H1 (cell line): ENCODE measurements around the gene TRABD2B. TPM values are rescaled to one million over a fixed set of nuclear protein-coding genes. Genes with fewer than 3 reads are reported as not detected.

Source experiments
- CTCF ChIA-PET: fragments of 300-600 bp; sonication (Branson Sonifier 250); formaldehyde crosslinking; loops from one replicate; lab custom pipeline; 2021; ENCODE audit not compliant: partially characterized antibody; lab: Charles Lee
- POLR2A ChIA-PET: fragments of 300-600 bp; sonication (Branson Sonifier 250); formaldehyde crosslinking; loops from one replicate; lab custom pipeline; 2021; ENCODE audit warnings: inconsistent platforms; ENCODE audit not compliant: partially characterized antibody; lab: Charles Lee
- DNase-seq, 2 experiments: peaks; one replicate each; pipeline versions ENCODE4 v3.0.0 to v3.0.0-alpha.2; 2010 to 2022; ENCODE audit warnings: low spot score in 2 of 2, low read depth in 1 of 2, mixed read lengths in 1 of 2
- FAIRE-seq: peaks from 2 replicates; lab custom pipeline; 2011; peaks lifted over from hg19 to GRCh38; lab: Jason Lieb, UNC
- H2AFZ ChIP-seq: 2 replicates; pipeline ENCODE4 v1.8.1; 2012; ENCODE audit warnings: low read length, inconsistent platforms
- H2AK5ac ChIP-seq: 2 replicates; pipeline ENCODE4 v1.6.1; 2013; ENCODE audit warnings: low read depth, low read length
- H2BK120ac ChIP-seq: replicated peaks from 2 replicates; pipeline ENCODE3; 2013; ENCODE audit warnings: low read depth, low read length, inconsistent platforms
- H2BK12ac ChIP-seq: 2 replicates; pipeline ENCODE4 v1.6.1; 2013; ENCODE audit warnings: low read depth, low read length
- H2BK15ac ChIP-seq: 2 replicates; pipeline ENCODE4 v1.6.1; 2013; ENCODE audit warnings: low read length
- H2BK20ac ChIP-seq: 2 replicates; pipeline ENCODE4 v1.6.1; 2013; ENCODE audit warnings: low read length
- H2BK5ac ChIP-seq: 2 replicates; pipeline ENCODE4 v1.6.1; 2013; ENCODE audit warnings: low read depth, low read length
- H3K14ac ChIP-seq: 2 replicates; pipeline ENCODE4 v1.6.1; 2013; ENCODE audit warnings: inconsistent platforms; ENCODE audit not compliant: insufficient read length
- H3K18ac ChIP-seq: 2 replicates; pipeline ENCODE4 v1.6.1; 2013; ENCODE audit warnings: low read length; ENCODE audit errors: extremely low read depth
- H3K23ac ChIP-seq: 2 replicates; pipeline ENCODE4 v1.6.1; 2013; ENCODE audit warnings: inconsistent platforms; ENCODE audit not compliant: insufficient read length
- H3K23me2 ChIP-seq: 2 replicates; pipeline ENCODE4 v1.6.1; 2013; ENCODE audit warnings: low read depth, low read length
- H3K27ac ChIP-seq: 2 replicates; pipeline ENCODE4 v1.6.1; 2011; ENCODE audit warnings: low read depth, low read length, inconsistent platforms
- H3K27me3 ChIP-seq, 4 experiments: replicated peaks in 1 of 4; 1 replicate in 1 of 4; 2 replicates in 3 of 4; pipeline versions ENCODE4 v1.6.1 to v1.8.1; 2011 to 2013; ENCODE audit warnings: low read length in 3 of 4, mild to moderate bottlenecking in 3 of 4, inconsistent platforms in 2 of 4, mixed read lengths in 2 of 4, moderate library complexity in 1 of 4; ENCODE audit not compliant: control insufficient read depth in 3 of 4, insufficient read depth in 3 of 4; ENCODE audit errors: extremely low read depth in 1 of 4
- H3K36me3 ChIP-seq, 4 experiments: 2 replicates each; pipeline versions ENCODE4 v1.6.1 to v1.8.1; 2011 to 2013; ENCODE audit warnings: mild to moderate bottlenecking in 4 of 4, low read length in 3 of 4, moderate library complexity in 2 of 4, control low read depth in 1 of 4, inconsistent platforms in 1 of 4; ENCODE audit not compliant: insufficient read depth in 4 of 4, control insufficient read depth in 2 of 4
- H3K4ac ChIP-seq: replicated peaks from 2 replicates; pipeline ENCODE3; 2013; ENCODE audit warnings: low read length, low read depth, mixed read lengths, inconsistent platforms; ENCODE audit not compliant: insufficient read length
- H3K4me1 ChIP-seq, 4 experiments: replicated peaks in 1 of 4; 1 replicate in 1 of 4; 2 replicates in 3 of 4; pipeline versions ENCODE4 v1.6.1 to v1.8.1; 2011 to 2013; ENCODE audit warnings: low read length in 3 of 4, inconsistent platforms in 2 of 4, mixed read lengths in 1 of 4; ENCODE audit not compliant: insufficient read depth in 4 of 4, control insufficient read depth in 3 of 4
- H3K4me2 ChIP-seq, 2 experiments: 2 replicates each; pipeline versions ENCODE4 v1.6.1 to v1.8.1; 2011 to 2013; ENCODE audit warnings: low read depth in 2 of 2, low read length in 2 of 2, control low read depth in 1 of 2, inconsistent platforms in 1 of 2, mild to moderate bottlenecking in 1 of 2; ENCODE audit not compliant: insufficient read depth in 1 of 2
- H3K4me3 ChIP-seq, 4 experiments: fragments of 200-600, 300-600 bp in 1 of 4; sonication (generic), shearing (Covaris generic), sonication (Bioruptor Twin) in 1 of 4; 2 replicates each; pipeline versions ENCODE4 v1.5.1 to v1.8.1; 2011 to 2016; ENCODE audit warnings: low read length in 4 of 4, low read depth in 3 of 4, control low read depth in 2 of 4, inconsistent platforms in 2 of 4, mild to moderate bottlenecking in 2 of 4, mixed read lengths in 1 of 4, moderate library complexity in 1 of 4; ENCODE audit not compliant: insufficient read depth in 2 of 4; ENCODE audit errors: extremely low read depth in 1 of 4
- H3K56ac ChIP-seq: replicated peaks from 2 replicates; pipeline ENCODE3; 2013; ENCODE audit warnings: low read depth, mild to moderate bottlenecking, mixed read lengths, low read length, inconsistent platforms; ENCODE audit not compliant: insufficient read length
- H3K79me1 ChIP-seq: 2 replicates; pipeline ENCODE4 v1.6.1; 2013; ENCODE audit warnings: low read depth, low read length, control low read depth
- H3K79me2 ChIP-seq, 2 experiments: 2 replicates each; pipeline versions ENCODE4 v1.6.1 to v1.8.1; 2012 to 2013; ENCODE audit warnings: low read length in 2 of 2, mild to moderate bottlenecking in 2 of 2, inconsistent platforms in 1 of 2; ENCODE audit not compliant: insufficient read depth in 2 of 2, control insufficient read depth in 1 of 2
- H3K9ac ChIP-seq, 4 experiments: replicated peaks in 1 of 4; 1 replicate in 1 of 4; 2 replicates in 3 of 4; pipeline versions ENCODE4 v1.6.1 to v1.8.1; 2011 to 2013; ENCODE audit warnings: low read depth in 3 of 4, low read length in 3 of 4, control low read depth in 2 of 4, mild to moderate bottlenecking in 2 of 4, moderate library complexity in 2 of 4, inconsistent platforms in 1 of 4; ENCODE audit errors: extremely low read depth in 1 of 4
- H3K9me3 ChIP-seq, 2 experiments: 2 replicates each; pipeline versions ENCODE4 v1.6.1 to v1.8.1; 2012 to 2013; ENCODE audit warnings: mild to moderate bottlenecking in 2 of 2, moderate library complexity in 2 of 2, control low read depth in 1 of 2, inconsistent platforms in 1 of 2, low read depth in 1 of 2, low read length in 1 of 2, mixed read lengths in 1 of 2; ENCODE audit not compliant: insufficient read depth in 2 of 2
- H4K20me1 ChIP-seq, 2 experiments: replicated peaks in 1 of 2; 2 replicates each; pipeline versions ENCODE3 to v1.8.1; 2011 to 2013; ENCODE audit warnings: inconsistent platforms in 2 of 2, low read length in 2 of 2, mild to moderate bottlenecking in 1 of 2; ENCODE audit not compliant: insufficient read depth in 2 of 2, control insufficient read depth in 1 of 2
- H4K5ac ChIP-seq: 2 replicates; pipeline ENCODE4 v1.6.1; 2013; ENCODE audit warnings: low read length, low read depth, mixed read lengths, inconsistent platforms; ENCODE audit not compliant: insufficient read length
- H4K8ac ChIP-seq: 2 replicates; pipeline ENCODE4 v1.8.0; 2013; ENCODE audit warnings: mild to moderate bottlenecking, moderate library complexity, low read length, inconsistent platforms; ENCODE audit not compliant: insufficient read depth; ENCODE audit errors: extremely low read depth
- H4K91ac ChIP-seq: replicated peaks from 2 replicates; pipeline ENCODE3; 2013; ENCODE audit warnings: low read length, mixed read lengths, inconsistent platforms; ENCODE audit not compliant: insufficient read length
- CEBPB ChIP-seq: IDR thresholded peaks from 2 replicates; pipeline ENCODE4 v1.6.1; 2012; ENCODE audit warnings: low read depth, low read length
- CREB1 ChIP-seq: IDR thresholded peaks from 2 replicates; pipeline ENCODE4 v1.6.1; 2012; ENCODE audit warnings: inconsistent platforms
- KDM1A ChIP-seq: fragments of 200-600, 300-600 bp; sonication (generic); IDR thresholded peaks from 2 replicates; pipeline ENCODE4 v1.7.1; 2016; ENCODE audit warnings: mild to moderate bottlenecking, low read length, borderline replicate concordance
- NANOG ChIP-seq: IDR thresholded peaks from 2 replicates; pipeline ENCODE4 v1.6.1; 2011; ENCODE audit warnings: low read length, low read depth, mild to moderate bottlenecking, inconsistent platforms; ENCODE audit not compliant: insufficient read depth, poor library complexity, severe bottlenecking
- RFX5 ChIP-seq: IDR thresholded peaks from 2 replicates; pipeline ENCODE4 v1.6.1; 2011; ENCODE audit warnings: low read depth, low read length, improper control_type of control experiment, borderline replicate concordance
- RXRA ChIP-seq: IDR thresholded peaks from 2 replicates; pipeline ENCODE4 v1.6.1; 2011; ENCODE audit warnings: low read depth, mild to moderate bottlenecking, low read length, moderate library complexity; ENCODE audit not compliant: insufficient read depth
- SIX5 ChIP-seq: IDR thresholded peaks from 2 replicates; pipeline ENCODE4 v1.6.1; 2011; ENCODE audit warnings: mild to moderate bottlenecking, low read depth, low read length
- SRF ChIP-seq: IDR thresholded peaks from 2 replicates; pipeline ENCODE4 v1.6.1; 2011; ENCODE audit warnings: mild to moderate bottlenecking, low read depth, low read length, moderate library complexity
- YY1 ChIP-seq: IDR thresholded peaks from 2 replicates; pipeline ENCODE4 v1.6.1; 2011; ENCODE audit warnings: low read depth, mild to moderate bottlenecking, low read length
- WGBS, 2 experiments: shearing (Covaris generic) in 1 of 2; methylation state at CpG; one replicate each; pipeline versions ENCODE4 v1.1.6 to v1.1.7; 2013 to 2015; ENCODE audit warnings: low lambda C conversion rate in 2 of 2, mixed read lengths in 2 of 2, inconsistent platforms in 1 of 2, low coverage in 1 of 2, missing lambda C conversion rate in 1 of 2; ENCODE audit not compliant: insufficient replicate concordance in 2 of 2, insufficient coverage in 1 of 2, insufficient read length in 1 of 2; ENCODE audit errors: extremely low coverage in 1 of 2, missing lambda C conversion rate in 1 of 2; 5-methylcytosine and 5-hydroxymethylcytosine counted together
- polyA plus RNA-seq, 7 experiments: library from polyadenylated mRNA; depleted of rRNA in 3 of 7; stranded (reverse) in 5 of 7; unstranded in 2 of 7; fragments of >200 nt in 5 of 7; fragments of 200-250 nt in 2 of 7; gene quantifications; 1 replicate in 5 of 7; 2 replicates in 1 of 7; 4 replicates in 1 of 7; pipeline versions ENCODE4 v1.2.1 to v1.2.3, GENCODE V29; 2011 to 2013; ENCODE audit warnings: missing spikeins in 2 of 7, mixed read lengths in 2 of 7
- total RNA-seq: library from RNA; stranded (reverse); fragmentation: NEBNext Ultra II Directional; extraction: Animal tissue kit (Norgen Biotek cat#: 25700); gene quantifications from 2 replicates; pipeline ENCODE4 v1.2.1, GENCODE V29; 2021

TRABD2B gene
- total and polyA plus RNA-seq, 2 of the 8 experiments (the other 6 are each of a cell fraction or from before 2014, with no cell fraction given): 0.95 to 3.4 TPM

DNA sequence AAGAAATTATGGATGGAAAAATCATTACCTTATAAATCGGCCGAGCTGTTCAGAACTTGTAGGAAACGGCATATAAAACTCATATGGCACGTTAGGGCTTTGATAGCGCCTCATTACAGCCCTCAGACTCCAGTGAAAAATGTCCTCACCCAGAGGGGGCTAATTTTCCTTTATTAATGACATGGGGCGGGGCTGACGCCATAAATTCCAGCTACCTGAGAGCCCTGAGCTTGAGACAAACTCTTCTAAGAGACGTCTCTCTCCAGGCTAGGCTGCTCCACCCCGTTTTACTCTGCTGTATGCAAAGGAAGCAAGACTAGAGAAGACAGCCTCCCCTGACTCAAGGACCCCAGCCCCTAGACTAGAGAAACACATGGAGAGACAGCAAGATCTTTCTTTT, 149.4 kb downstream of the TRABD2B start:
- no peak overlapping the region for H2BK5ac ChIP-seq
- H4K91ac ChIP-seq: no peak overlapping the region
- H3K18ac ChIP-seq: no peak overlapping the region
- H2BK15ac ChIP-seq: no peak overlapping the region
- no peak overlapping the region for H4K8ac ChIP-seq
- FAIRE-seq (no peak), DNase-seq (no peak)
- no peaks in the 10 kb centered on the region; the same call in 1 of the 2 replicates for H3K79me1 ChIP-seq
- no peak overlapping the region for H3K23ac ChIP-seq
- H3K4me3 ChIP-seq: no peak overlapping the region
- ChIA-PET CTCF (interaction anchor here (1.8 kb wide), 1 partner anchor 101 kb away, joined by 5 read pairs; no protein-coding TSS in a partner anchor), POLR2A (no interaction called here)
- no peak overlapping the region for H2BK20ac ChIP-seq
- H3K4me1 ChIP-seq: peaks cover 5 to 12% (median 6%) of the 10 kb centered on the region in 4 experiments
- H3K4ac ChIP-seq: no peak overlapping the region
- H3K36me3 ChIP-seq: no peaks in the 10 kb centered on the region
- no peaks in the 10 kb centered on the region for H3K27me3 ChIP-seq
- no peak overlapping the region for H3K4me2 ChIP-seq
- H4K5ac ChIP-seq: no peak overlapping the region
- no peak overlapping the region for H3K27ac ChIP-seq
- no peaks in the 10 kb centered on the region for H3K79me2 ChIP-seq
- H3K14ac ChIP-seq: no peak overlapping the region
- H3K23me2 ChIP-seq: no peaks in the 10 kb centered on the region
- no peaks in the 10 kb centered on the region for H3K9me3 ChIP-seq
- no peak overlapping the region for H3K56ac ChIP-seq
- no peak overlapping the region for H2AK5ac ChIP-seq
- no peak overlapping the region for H2BK120ac ChIP-seq
- H2BK12ac ChIP-seq: no peak overlapping the region
- H3K9ac ChIP-seq: no peak overlapping the region
- 91% methylated on average over 9 of the region's 9 CpGs; no CpG with 5 or more reads in 1 of the 2 experiments for WGBS, 2 experiments
- H2AFZ ChIP-seq: no peak overlapping the region
- no peaks in the 10 kb centered on the region for H4K20me1 ChIP-seq
- TF ChIP-seq SRF (no peak), KDM1A (no peak), RXRA (no peak), CEBPB (no peak), NANOG (no peak), YY1 (no peak), CREB1 (no peak), RFX5 (no peak), SIX5 (no peak)
